ENCODE results near the gene DDX1.

- TF ChIP-seq, protein P1, sequence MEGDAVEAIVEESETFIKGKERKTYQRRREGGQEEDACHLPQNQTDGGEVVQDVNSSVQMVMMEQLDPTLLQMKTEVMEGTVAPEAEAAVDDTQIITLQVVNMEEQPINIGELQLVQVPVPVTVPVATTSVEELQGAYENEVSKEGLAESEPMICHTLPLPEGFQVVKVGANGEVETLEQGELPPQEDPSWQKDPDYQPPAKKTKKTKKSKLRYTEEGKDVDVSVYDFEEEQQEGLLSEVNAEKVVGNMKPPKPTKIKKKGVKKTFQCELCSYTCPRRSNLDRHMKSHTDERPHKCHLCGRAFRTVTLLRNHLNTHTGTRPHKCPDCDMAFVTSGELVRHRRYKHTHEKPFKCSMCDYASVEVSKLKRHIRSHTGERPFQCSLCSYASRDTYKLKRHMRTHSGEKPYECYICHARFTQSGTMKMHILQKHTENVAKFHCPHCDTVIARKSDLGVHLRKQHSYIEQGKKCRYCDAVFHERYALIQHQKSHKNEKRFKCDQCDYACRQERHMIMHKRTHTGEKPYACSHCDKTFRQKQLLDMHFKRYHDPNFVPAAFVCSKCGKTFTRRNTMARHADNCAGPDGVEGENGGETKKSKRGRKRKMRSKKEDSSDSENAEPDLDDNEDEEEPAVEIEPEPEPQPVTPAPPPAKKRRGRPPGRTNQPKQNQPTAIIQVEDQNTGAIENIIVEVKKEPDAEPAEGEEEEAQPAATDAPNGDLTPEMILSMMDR (IDR thresholded peaks at IDR 0.05): no peak
- no peak for TF ChIP-seq POLR2A (IDR thresholded peaks at IDR 0.05)
Observed at GRCh38 chr2:15596350-15596749, 4.7 kb downstream of the DDX1 start.
